Measurements from ENCODE around the gene OR7G2.

GRCh38 chr19:9052894-9053293, 54.4 kb downstream of the OR7G2 start:
- TF ChIP-seq EZH2 (IDR thresholded peaks at IDR 0.05) (no peak), POLR2AphosphoS5 (IDR thresholded peaks at IDR 0.05; ENCODE audit: borderline replicate concordance, low read depth, low read length) (no peak), FOXP2 (optimal IDR thresholded peaks at IDR 0.05; ENCODE audit: control extremely low read depth, extremely low read length, insufficient read depth) (no peak)
